Fibroblast of mammary gland (primary cell): ENCODE measurements around the gene C3orf49.

Experiments used
- DNase-seq: peaks from one replicate; pipeline ENCODE4 v3.0.0-alpha.2; 2010; ENCODE audit warnings: low read depth
- H3K4me3 ChIP-seq: 2 replicates; pipeline ENCODE4 v1.5.1; 2011; ENCODE audit warnings: low read depth, mild to moderate bottlenecking, low read length, moderate library complexity; ENCODE audit not compliant: control insufficient read depth
- TF ChIP-seq, protein P1 (sequence below): conservative IDR thresholded peaks from 2 replicates; pipeline ENCODE4 v1.5.1; 2011; ENCODE audit warnings: low read depth, low read length, inconsistent platforms; ENCODE audit not compliant: control insufficient read depth, insufficient read depth

Gene C3orf49

GRCh38 chr3:63845215-63845614 is 26.1 kb downstream of the C3orf49 start:
- TF ChIP-seq, protein P1, sequence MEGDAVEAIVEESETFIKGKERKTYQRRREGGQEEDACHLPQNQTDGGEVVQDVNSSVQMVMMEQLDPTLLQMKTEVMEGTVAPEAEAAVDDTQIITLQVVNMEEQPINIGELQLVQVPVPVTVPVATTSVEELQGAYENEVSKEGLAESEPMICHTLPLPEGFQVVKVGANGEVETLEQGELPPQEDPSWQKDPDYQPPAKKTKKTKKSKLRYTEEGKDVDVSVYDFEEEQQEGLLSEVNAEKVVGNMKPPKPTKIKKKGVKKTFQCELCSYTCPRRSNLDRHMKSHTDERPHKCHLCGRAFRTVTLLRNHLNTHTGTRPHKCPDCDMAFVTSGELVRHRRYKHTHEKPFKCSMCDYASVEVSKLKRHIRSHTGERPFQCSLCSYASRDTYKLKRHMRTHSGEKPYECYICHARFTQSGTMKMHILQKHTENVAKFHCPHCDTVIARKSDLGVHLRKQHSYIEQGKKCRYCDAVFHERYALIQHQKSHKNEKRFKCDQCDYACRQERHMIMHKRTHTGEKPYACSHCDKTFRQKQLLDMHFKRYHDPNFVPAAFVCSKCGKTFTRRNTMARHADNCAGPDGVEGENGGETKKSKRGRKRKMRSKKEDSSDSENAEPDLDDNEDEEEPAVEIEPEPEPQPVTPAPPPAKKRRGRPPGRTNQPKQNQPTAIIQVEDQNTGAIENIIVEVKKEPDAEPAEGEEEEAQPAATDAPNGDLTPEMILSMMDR: no peak
- no peak for DNase-seq
- H3K4me3 ChIP-seq: no peak overlapping the region

DNA sequence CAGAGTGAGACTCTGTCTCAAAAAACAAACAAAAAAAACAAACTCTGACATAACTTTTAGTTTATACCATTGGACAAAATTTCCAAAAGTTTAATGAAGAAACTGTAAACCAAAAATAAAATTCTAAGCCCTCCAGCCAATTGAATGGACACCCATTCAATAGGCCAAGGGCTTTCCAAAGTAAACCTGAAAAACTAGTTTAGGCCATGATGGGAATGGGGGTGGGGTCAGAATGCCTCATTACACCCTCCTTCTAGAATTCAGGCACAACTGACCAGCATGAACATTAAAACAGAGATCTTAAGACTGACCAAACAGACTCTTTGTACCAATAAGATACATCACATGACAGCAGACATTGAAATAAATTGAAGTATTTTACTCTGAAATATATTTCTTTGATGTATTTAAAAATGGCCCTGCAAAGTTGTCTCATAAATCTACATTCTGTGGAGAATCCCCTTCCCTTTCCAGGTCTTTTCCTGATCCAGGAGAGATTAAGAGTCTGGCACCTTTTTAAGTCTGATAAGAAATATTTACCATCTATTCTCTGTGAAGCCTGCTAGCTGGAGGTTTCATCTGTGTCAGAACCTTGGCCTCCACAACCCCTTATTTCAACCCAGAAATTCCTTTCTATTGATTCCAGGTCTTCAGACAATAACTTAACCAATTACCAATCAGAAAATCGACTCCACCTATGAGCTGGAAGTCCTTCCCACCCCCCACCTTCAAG is 28.8 kb downstream of the C3orf49 start:
- TF ChIP-seq, protein P1: no peak
- no peak for DNase-seq
- no peak overlapping the region for H3K4me3 ChIP-seq

- H3K4me3 ChIP-seq: no peak overlapping the region
- no peak for DNase-seq
- TF ChIP-seq, protein P1: no peak
These were observed 30.1 kb downstream of the C3orf49 start for GRCh38 chr3:63849175-63849574.

DNA sequence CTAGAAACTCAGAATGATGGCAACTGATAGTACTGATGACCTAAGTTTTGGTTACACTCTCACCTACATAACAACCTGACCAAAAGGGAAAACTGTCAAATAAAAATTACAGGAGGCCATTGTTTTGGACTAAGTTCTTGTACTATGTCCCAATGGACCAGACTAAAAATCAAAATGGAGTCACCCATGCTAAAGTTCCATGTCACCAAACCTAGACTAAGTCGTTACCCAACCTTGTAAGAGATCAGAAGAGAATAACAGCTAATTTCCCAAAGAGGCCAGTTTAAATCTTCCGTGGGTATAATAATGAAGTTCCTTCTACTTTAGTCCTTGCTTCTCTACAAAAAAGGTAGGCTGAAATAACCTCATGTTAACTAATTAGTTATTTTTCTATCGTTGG is 32.2 kb downstream of the C3orf49 start:
- no peak for DNase-seq
- TF ChIP-seq, protein P1: no peak
- H3K4me3 ChIP-seq: no peak overlapping the region

DNA sequence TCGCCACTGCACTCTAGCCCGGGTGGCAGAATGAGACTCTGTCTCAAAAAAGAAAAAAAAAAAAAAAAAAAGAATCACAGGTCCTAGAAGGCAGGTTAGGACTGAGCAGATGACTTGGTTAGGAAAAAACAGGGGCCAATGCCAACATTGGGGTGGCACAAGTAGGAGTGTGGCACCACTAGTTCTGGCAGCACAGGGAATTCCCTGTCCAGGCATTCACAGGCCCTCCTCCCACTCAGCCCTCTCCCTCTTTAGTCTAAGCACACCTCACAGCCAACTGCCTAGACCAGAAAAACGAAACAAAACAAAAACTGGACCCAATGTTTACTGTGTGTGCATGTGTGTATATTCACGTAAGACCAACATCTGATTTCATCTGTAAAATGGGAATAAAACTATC is 34.0 kb downstream of the C3orf49 start:
- no peak overlapping the region for H3K4me3 ChIP-seq
- no peak for DNase-seq
- TF ChIP-seq, protein P1: no peak

GRCh38 chr3:63855333-63855940 is 36.3 kb downstream of the C3orf49 start:
- DNase-seq: no peak
- TF ChIP-seq, protein P1: no peak
- no peak overlapping the region for H3K4me3 ChIP-seq
